ENCODE data around the gene WHAMM.

The WHAMM gene

DNA sequence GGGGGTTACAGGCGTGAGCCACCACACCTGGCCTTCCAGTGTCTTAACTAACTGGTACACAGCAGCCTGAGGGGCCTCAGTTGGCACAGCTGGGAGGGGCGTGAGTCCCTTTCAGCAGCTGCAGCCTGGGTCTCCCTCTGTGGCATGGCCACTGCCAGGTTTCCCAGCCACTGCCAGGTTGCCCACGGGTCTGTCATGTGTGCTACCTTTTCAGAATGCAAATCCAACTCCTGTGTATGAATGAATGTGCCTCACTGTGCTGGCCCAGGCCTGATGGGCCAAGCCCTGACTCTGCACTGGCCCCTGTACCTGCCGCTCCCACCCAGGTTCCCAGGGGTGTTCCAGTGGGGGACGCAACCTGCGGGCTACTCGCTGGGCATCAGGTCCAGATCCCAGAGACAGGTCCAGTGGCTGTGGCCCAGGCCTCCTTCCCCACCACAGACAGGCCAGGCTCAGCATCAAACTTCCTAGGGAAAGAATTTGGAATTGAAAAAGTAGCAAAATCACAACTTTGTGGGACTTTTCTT, 26.0 kb downstream of the WHAMM start:
- in situ Hi-C loops (cut with HindIII; ENCODE audit: low sequenced_read_pairs): no loop called here

DNA sequence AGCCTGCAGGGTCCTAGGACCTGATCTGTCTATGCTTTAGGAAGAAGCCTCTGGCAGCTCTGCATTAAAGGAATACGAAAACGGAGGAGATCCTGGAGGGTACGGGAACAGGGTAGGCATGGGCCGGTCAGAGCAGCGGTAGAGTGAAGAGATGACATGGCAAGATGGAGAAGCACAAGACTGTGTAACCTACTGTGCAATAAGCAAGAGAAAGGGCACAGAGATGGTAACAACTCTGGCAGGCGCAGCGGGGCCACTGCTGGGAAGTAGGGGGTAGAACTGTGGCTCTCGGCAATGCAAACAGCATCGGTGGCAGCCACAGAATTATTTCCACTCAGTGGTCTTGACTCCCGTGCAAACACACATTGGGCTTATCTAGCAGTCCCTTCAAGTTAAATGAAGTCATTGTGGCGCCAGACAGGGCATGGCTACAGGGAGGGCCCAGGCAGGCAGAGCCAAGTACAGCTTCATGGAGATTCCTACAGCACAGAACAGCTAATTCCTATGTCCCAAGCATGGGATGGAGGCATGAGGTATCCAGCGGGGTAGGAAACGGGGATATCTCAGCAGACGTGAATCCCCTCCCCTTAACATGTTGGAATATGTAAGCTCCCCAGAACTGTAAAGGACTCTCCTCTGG, 28.8 kb downstream of the WHAMM start:
- in situ Hi-C loops (cut with HindIII; ENCODE audit: low sequenced_read_pairs): no loop called here

DNA sequence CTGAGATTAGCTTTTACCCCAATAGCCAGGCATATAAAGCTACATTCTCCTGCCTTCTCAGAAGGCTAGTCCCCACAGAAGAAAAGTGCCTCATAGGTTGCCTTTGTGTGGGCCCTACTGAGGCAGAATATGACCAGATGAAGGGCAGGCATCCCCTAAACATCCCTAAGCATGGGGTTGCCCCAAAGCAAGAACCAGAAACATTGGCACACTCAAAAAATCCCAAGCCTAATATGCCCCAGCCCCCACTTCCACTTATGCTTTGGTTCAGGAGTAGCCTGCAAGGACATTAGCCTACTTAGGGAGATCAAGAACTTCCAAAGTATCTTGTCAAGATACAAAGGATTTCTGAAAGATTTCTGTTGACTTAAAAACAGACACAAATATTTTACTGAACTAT, 29.7 kb downstream of the WHAMM start:
- in situ Hi-C loops (cut with HindIII; ENCODE audit: low sequenced_read_pairs): no loop called here

- in situ Hi-C loops (cut with HindIII; ENCODE audit: low sequenced_read_pairs): loop anchor here (10.0 kb wide), 1 partner anchor 115 kb away; the partner anchor contains the start of gene HOMER2
Observed at GRCh38 chr15:82840166-82840565, 30.7 kb downstream of the WHAMM start.

DNA sequence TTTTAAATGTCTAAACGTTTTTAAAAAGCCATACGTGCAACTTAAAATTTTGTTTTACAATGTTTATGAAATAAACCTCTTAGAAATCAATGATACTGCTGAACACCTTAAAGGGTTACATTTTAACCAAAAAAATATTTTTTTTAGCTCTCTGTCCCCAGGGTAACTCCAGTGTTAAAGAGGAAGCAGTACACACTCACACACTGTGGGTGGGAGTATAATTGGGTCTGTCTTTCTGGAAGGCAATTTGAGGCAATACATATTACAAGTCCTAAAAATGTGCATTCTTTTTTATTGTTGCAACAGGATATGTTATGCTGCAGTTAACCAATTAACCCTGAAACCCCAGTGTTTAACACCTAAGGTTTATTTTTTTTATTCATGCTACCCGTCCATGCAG, 34.1 kb downstream of the WHAMM start:
- in situ Hi-C loops (cut with HindIII; ENCODE audit: low sequenced_read_pairs): loop anchor here (10.0 kb wide), 1 partner anchor 111 kb away; the partner anchor contains the start of gene HOMER2

GRCh38 chr15:82845686-82846085, 36.3 kb downstream of the WHAMM start:
- in situ Hi-C loops (cut with HindIII; ENCODE audit: low sequenced_read_pairs): loop anchor here (10.0 kb wide), 1 partner anchor 109 kb away; the partner anchor contains the start of gene HOMER2

DNA sequence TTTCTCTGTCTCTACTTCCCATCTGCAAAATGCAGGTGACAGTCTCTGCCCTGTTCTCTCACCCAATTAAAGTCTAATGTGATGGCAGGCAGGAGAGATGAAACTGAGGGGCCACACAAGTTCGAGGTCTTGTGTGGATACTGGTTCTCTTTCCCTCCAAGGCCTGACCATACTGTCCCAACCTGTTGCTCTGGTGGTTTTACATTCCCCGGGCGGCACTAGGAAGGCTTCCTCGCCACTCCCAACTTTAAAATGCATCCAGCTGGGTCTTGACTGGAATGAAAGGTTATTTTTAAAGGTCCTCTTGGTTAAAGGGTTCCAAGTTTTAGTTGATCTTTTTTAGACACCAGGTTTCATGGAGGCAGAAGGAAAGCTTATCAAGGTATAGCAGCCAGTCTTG, 37.2 kb downstream of the WHAMM start:
- in situ Hi-C loops (cut with HindIII; ENCODE audit: low sequenced_read_pairs): loop anchor here (10.0 kb wide), 1 partner anchor 108 kb away; the partner anchor contains the start of gene HOMER2

DNA sequence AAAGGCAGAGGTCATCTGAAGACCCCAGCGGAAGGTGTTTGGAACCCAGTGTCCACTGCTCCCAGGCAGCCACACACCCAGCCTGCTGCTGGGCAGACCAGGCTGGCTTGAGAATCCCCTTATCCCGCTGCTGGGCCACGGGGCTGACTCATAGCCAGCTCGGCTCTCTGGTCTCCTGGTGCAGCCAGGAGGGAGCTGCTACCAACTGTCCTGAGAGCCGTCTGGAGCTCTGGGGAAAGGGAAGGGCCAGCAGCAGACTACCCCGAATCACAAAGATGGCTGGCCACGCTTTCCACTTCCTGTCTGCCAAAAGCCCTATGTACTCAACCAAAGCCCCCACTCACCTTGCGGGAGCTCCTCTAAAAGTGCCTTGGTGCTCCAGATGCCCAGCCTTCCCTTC, 38.3 kb downstream of the WHAMM start:
- in situ Hi-C loops (cut with HindIII; ENCODE audit: low sequenced_read_pairs): loop anchor here (10.0 kb wide), 1 partner anchor 107 kb away; the partner anchor contains the start of gene HOMER2

- in situ Hi-C loops (cut with HindIII; ENCODE audit: low sequenced_read_pairs): loop anchor here (10.0 kb wide), 1 partner anchor 106 kb away; the partner anchor contains the start of gene HOMER2
Observed at GRCh38 chr15:82848241-82848993, 39.0 kb downstream of the WHAMM start.

DNA sequence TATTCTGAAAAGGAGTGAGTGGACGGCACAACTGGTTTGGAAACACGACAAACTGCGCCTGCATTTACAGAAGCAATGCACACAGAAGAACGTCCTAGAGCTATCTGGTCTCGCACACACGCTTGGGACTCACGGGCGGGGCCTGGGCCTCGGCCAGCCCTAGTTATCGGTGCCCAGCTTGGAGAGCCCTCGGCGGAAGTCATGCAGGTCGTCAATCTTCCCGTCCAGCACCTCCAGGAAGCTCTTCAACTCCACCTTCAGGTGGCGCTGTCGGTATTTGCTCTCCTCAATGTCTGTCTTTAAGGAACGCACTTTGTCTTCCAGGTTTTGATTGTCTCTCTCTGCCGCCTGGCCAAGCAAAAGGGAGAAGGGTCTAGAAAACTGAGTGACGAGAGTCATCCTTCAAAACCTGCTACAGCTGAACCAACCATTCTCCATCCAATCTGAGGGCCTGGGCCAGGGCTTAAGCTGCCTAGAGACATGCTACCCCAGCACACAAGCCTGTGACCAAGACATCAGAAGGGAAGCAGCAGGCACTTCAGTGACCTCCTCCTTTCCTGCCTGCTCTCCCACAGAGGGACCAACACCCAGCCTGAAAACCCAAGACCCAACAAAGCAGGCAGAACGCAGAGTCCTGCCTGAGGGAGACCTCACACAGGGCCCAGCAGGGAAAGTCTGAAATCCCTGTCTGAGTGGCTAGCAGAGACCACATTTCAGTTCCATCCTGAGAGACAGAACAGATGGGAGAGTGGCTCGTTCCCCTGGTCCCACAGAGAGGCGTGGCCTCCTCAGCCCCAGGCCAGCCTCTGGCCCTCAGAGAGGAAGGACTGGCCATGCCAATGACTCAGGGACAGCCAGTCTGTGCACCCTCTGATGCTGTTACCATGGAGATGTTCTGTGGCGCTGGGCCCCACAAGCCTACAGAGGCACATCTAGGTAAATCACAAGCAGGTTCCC, 40.4 kb downstream of the WHAMM start:
- in situ Hi-C loops (cut with HindIII; ENCODE audit: low sequenced_read_pairs): loop anchor here (10.0 kb wide), 1 partner anchor 105 kb away; the partner anchor contains the start of gene HOMER2

- in situ Hi-C loops (cut with HindIII; ENCODE audit: low sequenced_read_pairs): no loop called here
Observed at GRCh38 chr15:82850731-82851130, 41.3 kb downstream of the WHAMM start.

DNA sequence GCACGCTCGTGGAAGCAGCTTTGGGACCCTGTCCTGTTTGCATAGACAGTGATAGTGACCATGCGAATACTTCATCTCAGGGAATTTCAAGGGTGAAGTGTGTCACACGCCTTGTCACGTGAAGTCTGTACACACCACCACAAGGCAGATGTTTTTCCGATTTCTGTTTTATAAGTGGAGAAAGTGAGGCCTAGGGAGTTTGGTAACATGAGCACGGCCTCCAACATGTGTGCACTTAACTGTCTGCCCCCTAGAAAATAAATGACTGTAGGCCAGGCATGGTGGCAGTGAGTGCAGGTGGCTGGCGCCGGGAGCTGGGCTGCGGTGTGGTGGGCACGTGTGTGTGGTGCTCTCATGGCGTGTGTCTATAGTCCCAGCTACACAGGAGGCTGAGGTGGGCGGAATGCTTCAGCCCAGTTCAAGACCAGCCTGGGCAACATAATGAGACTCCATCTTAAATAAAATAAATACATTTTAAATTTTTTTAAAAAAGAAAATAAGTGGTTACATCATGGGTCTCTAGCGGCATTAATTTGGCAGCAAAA, 42.0 kb downstream of the WHAMM start:
- in situ Hi-C loops (cut with HindIII; ENCODE audit: low sequenced_read_pairs): no loop called here

GRCh38 chr15:82851981-82852511, 42.6 kb downstream of the WHAMM start:
- in situ Hi-C loops (cut with HindIII; ENCODE audit: low sequenced_read_pairs): no loop called here

DNA sequence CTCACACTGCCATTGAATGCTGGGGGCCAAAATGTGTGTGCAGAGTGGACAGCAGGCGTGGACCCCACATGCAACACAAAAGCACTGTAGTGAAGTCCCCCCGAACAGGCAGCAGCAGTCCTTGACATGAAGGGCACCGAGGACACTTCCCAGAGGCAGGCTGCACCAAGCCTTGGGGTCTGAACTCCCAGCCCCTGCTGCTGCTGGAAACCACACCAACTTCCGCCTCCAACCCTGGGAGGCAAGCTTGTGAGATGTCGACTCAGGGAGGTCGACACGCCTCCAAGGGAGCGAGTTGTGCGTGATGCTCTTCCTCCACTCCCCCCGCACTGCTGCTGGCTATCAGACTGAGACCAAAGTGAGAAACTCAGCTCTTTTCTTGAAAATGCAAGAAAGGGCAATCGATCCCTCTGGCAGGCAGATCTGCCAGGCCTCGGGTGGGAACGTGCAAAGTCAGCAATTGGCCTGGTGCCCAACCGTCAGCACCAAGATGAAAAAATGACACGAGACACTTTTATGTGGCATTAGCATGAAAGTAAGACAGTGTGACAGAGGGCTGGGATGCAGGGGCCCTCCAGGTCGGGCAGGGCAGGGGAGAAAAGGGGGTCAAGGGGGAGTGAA, 43.6 kb downstream of the WHAMM start:
- in situ Hi-C loops (cut with HindIII; ENCODE audit: low sequenced_read_pairs): no loop called here

- in situ Hi-C loops (cut with HindIII; ENCODE audit: low sequenced_read_pairs): no loop called here
Observed at GRCh38 chr15:82854554-82854953, 45.1 kb downstream of the WHAMM start.

DNA sequence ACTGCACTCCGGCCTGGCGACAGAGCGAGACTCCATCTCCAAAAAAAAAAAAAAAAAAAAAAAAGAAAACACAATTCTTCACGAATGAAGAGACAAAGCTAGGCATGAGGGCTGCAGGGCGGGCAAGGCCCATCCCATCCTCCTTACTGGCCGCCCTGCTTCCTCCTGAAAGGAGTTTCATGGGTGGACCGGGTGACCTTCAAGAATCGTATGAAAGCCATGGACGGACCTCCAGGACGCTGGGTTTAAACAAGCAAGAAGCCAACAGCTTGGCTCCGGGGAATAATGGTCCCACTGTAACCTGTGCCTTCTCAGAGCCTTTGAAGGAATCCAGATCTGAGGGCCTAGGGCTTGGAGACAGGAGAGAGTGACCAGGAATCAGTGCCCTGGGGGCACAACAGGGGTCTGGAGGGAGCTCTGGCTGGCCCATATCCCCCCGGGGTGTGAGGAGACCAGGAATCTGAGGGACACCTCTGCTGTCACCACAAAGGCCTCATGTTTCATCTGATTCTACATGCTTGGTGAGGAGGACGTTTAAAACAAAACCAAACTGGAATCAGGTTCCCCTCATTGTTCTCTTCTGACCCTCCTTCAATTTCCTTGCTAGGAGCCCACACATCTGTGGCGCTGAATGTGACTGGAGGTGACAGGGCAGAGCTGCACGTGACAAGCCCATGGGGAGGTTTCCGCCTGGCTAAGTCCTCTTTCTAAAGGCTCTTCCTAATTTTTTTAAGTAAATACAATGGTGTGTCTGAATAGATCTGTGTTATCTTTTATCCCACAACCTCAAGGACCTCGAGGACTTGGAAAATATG, 46.1 kb downstream of the WHAMM start:
- in situ Hi-C loops (cut with HindIII; ENCODE audit: low sequenced_read_pairs): no loop called here

DNA sequence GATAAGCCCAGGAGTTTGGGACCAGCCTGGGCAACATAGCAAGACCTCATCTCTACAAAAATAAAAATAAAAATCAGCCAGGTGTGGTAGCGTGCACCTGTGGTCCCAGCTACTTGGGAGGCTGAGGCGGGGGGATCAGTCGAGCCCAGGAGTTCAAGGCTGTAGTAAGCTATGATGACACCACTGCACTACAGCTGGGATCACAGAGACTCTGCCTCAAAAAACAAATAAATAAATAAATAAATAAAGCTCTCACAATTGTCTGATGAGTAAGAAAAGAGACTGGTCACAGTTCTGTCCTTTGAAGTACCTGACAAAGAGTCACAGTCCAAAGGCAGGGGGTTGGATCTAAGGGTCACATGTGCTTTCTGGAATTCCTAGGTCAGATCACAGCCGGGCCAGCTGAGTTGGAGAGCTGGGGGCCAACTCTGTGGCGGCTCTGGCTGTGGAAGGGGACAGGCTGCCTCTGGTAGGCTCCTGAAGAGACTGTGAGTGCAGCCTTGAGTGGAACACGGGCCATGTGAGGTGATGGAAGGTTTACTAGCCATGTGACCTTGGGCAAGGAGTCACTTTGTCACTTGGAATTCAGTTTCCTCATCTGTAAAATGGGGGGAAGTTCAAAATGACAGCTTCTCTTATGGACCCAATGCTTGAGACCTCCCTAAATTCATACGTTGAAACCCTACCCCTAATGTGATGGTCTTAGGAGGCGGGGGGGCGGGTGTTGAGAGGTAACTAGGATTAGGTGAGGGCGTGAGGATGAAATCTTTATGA, 47.2 kb downstream of the WHAMM start:
- in situ Hi-C loops (cut with HindIII; ENCODE audit: low sequenced_read_pairs): no loop called here

GRCh38 chr15:82858932-82859331, 49.5 kb downstream of the WHAMM start:
- in situ Hi-C loops (cut with HindIII; ENCODE audit: low sequenced_read_pairs): no loop called here
